OCI-M1 (cell line): ENCODE results near the gene NSD2.
A peak's percentile ranks its signal among the peaks of the same experiment; 100 is the strongest.

ENCODE experiments used
- DNase-seq: peaks from one replicate; lab custom pipeline; 2025; lab: John Stamatoyannopoulos, UW

NSD2 gene

GRCh38 chr4:1864076-1865008 lies 6.9 kb upstream of the NSD2 start:
- no peak for DNase-seq

- no peak for DNase-seq
Measured at GRCh38 chr4:1866189-1866661, 5.0 kb upstream of the NSD2 start.

- no peak for DNase-seq
Measured at GRCh38 chr4:1868293-1868692, 2.9 kb upstream of the NSD2 start.

- DNase-seq, result no peak
Measured at GRCh38 chr4:1868912-1869311, 2.3 kb upstream of the NSD2 start.

- no peak for DNase-seq
Measured at GRCh38 chr4:1869530-1870327, 1.5 kb upstream of the NSD2 start.

- peak; percentile 88 for DNase-seq
Measured at GRCh38 chr4:1870328-1870577, 940 bp upstream of the NSD2 start.

- DNase-seq, result peak; percentile 56
Measured at GRCh38 chr4:1871471-1872021, 353 bp downstream of the NSD2 start.

GRCh38 chr4:1872870-1873269 lies 1.7 kb downstream of the NSD2 start:
- peak; percentile 34 for DNase-seq

GRCh38 chr4:1873291-1873690 lies 2.1 kb downstream of the NSD2 start:
- DNase-seq, result no peak

- no peak for DNase-seq
Measured at GRCh38 chr4:1873776-1874175, 2.6 kb downstream of the NSD2 start.

GRCh38 chr4:1874201-1874600 lies 3.0 kb downstream of the NSD2 start:
- no peak for DNase-seq

- DNase-seq, result peak; percentile 20
Measured at GRCh38 chr4:1879485-1879884, 8.3 kb downstream of the NSD2 start.

- DNase-seq, result no peak
Measured at GRCh38 chr4:1880332-1880731, 9.1 kb downstream of the NSD2 start.

GRCh38 chr4:1882850-1883271 lies 11.7 kb downstream of the NSD2 start:
- DNase-seq, result peak; percentile 90

- no peak for DNase-seq
Measured at GRCh38 chr4:1883583-1883982, 12.4 kb downstream of the NSD2 start.

GRCh38 chr4:1885414-1885813 lies 14.2 kb downstream of the NSD2 start:
- DNase-seq, result peak; percentile 25

- DNase-seq, result peak; percentile 32
Measured at GRCh38 chr4:1887052-1887451, 15.9 kb downstream of the NSD2 start.

GRCh38 chr4:1890979-1891570 lies 19.9 kb downstream of the NSD2 start:
- no peak for DNase-seq

GRCh38 chr4:1895971-1896657 lies 24.9 kb downstream of the NSD2 start:
- no peak for DNase-seq

GRCh38 chr4:1896658-1896991 lies 25.4 kb downstream of the NSD2 start:
- no peak for DNase-seq

GRCh38 chr4:1898007-1898406 lies 26.8 kb downstream of the NSD2 start:
- DNase-seq, result no peak

- DNase-seq, result peak; percentile 47
Measured at GRCh38 chr4:1898681-1899080, 27.5 kb downstream of the NSD2 start.
